Suprapubic skin (tissue), 4 donors: Measurements from ENCODE around the gene MCOLN2.

Experiments
- CTCF ChIP-seq, 2 donors: fragments of 200-600 bp in 1 of 2; fragments of 450-650 bp in 1 of 2; sonication (generic) in 1 of 2; IDR thresholded peaks; one replicate each; pipeline ENCODE4 v1.5.1; 2016 to 2019; ENCODE audit warnings: antibody characterized with exemption in 2 of 2, mild to moderate bottlenecking in 1 of 2, moderate library complexity in 1 of 2
- POLR2A ChIP-seq, 2 donors: fragments of 450-650 bp; IDR thresholded peaks; one replicate each; pipeline ENCODE4 v1.6.1; 2017; ENCODE audit warnings: antibody characterized with exemption in 2 of 2, mild to moderate bottlenecking in 2 of 2, moderate library complexity in 2 of 2
- POLR2AphosphoS5 ChIP-seq, 3 donors: sonication (generic); formaldehyde crosslinking; IDR thresholded peaks; one replicate each; pipeline ENCODE4 v1.6.1; 2017; ENCODE audit warnings: antibody characterized with exemption in 3 of 3

GRCh38 chr1:84920159-84920558 is 76.8 kb downstream of the MCOLN2 start:
- TF ChIP-seq CTCF (IDR thresholded peaks at IDR 0.05) = no peak
- TF ChIP-seq POLR2A (IDR thresholded peaks at IDR 0.05) = no peak
- TF ChIP-seq POLR2AphosphoS5 (IDR thresholded peaks at IDR 0.05) = no peak
